NT2/D1 (cell line): ENCODE results near the gene SUV39H2.

Experiments used
- DNase-seq: peaks from one replicate; pipeline ENCODE4 v3.0.0-alpha.2; 2011; ENCODE audit warnings: low read depth, low spot score
- H3K27me3 ChIP-seq: 2 replicates; pipeline ENCODE4 v1.6.0; 2011; ENCODE audit warnings: mild to moderate bottlenecking; ENCODE audit not compliant: insufficient read length, insufficient read depth
- H3K36me3 ChIP-seq: 2 replicates; pipeline ENCODE4 v1.6.1; 2011; ENCODE audit warnings: mild to moderate bottlenecking, low read length, mixed read lengths; ENCODE audit not compliant: insufficient read depth, insufficient read length
- H3K4me1 ChIP-seq: 2 replicates; pipeline ENCODE4 v1.5.1; 2011; ENCODE audit not compliant: insufficient read depth, insufficient read length
- H3K4me3 ChIP-seq: 2 replicates; pipeline ENCODE4 v1.5.1; 2011; ENCODE audit warnings: low read depth; ENCODE audit not compliant: insufficient read length
- H3K9ac ChIP-seq: 2 replicates; pipeline ENCODE4 v1.6.0; 2011; ENCODE audit warnings: low read depth; ENCODE audit not compliant: insufficient read length
- H3K9me3 ChIP-seq: 2 replicates; pipeline ENCODE4 v1.5.1; 2011; ENCODE audit warnings: mild to moderate bottlenecking, low read length; ENCODE audit not compliant: insufficient read depth
- SUZ12 ChIP-seq: IDR thresholded peaks from 2 replicates; pipeline ENCODE4 v1.6.1; 2011; ENCODE audit not compliant: insufficient read length, insufficient read depth; ENCODE audit errors: extremely low read depth
- YY1 ChIP-seq: IDR thresholded peaks from 2 replicates; pipeline ENCODE4 v1.6.1; 2011; ENCODE audit not compliant: insufficient read length, insufficient read depth
- ZNF274 ChIP-seq: IDR thresholded peaks from 2 replicates; pipeline ENCODE4 v1.6.1; 2011; ENCODE audit warnings: mild to moderate bottlenecking, low read depth, low read length

Gene SUV39H2

DNA sequence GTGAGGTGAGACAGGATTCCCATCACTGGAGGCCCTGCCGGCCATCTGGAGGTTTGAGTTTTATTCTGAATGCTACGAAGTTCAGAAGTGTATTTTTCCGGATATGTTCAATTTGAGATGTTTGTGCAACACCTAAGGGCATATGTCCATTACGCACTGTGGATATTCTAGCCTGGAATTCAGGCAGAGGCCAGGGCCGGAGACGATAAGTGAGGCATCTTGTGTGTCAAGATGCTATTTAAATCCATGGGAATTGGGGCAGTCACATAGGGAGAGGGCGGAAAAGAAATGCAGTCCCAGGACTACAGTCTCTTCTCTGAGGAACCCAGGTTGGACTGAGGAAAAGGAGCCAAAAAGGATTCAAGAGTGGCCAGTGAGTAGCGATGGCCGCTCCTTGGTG, 1.9 kb upstream of the SUV39H2 start:
- DNase-seq = no peak
- no peak overlapping the region for H3K4me3 ChIP-seq
- TF ChIP-seq SUZ12 = no peak
- TF ChIP-seq YY1 = no peak
- H3K4me1 ChIP-seq = peaks cover 2% of the 10 kb centered on the region
- no peaks in the 10 kb centered on the region for H3K27me3 ChIP-seq
- H3K9me3 ChIP-seq = no peaks in the 10 kb centered on the region
- peaks cover 8% of the 10 kb centered on the region for H3K36me3 ChIP-seq
- H3K9ac ChIP-seq = no peak overlapping the region

DNA sequence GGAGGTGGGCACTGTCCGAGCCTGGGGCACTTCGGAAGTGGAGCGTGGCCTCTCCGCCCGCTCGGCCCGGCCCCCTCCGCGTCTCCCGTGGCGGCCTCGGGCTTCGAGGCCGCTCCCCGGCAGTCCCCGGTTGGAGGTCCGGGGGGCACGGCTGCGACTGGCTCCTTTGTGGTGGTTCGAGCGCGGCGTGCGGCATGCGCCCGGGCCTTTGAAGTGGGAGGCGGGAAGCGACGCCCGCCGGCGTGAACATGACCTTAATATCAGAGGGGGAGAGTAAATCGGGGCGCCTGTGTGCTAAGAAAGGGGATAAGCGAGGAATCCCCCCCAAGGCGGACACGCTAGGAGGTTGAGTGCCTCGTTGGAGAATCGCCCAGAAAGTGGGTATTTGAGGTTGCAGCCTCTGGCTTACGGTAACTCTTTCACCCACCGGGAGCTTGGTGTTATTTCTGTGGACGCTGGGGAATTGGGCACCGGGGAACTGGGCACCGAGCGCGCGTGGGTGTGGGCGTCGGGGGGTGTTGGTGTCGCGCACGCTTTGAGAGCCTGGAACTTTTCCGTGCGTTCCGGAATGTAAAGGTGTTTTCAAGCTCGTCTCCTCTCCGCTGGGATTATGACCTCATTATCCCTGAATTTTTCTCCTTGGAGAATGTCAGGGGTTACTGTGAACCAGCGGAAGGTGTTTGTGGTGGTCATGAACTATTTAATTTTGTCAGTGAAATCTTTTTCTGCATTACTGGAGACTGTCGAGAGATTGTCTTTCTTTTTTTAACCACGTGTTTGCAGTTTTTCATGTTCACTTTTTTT, 660 bp downstream of the SUV39H2 start:
- Histone ChIP-seq H3K4me1 (peaks cover 2% of the 10 kb centered on the region), H3K9me3 (no peaks in the 10 kb centered on the region), H3K9ac (peak overlapping the region; percentile 95), H3K36me3 (peaks cover 24% of the 10 kb centered on the region), H3K27me3 (no peaks in the 10 kb centered on the region), H3K4me3 (peak overlapping the region; percentile 85)
- DNase-seq = no peak
- TF ChIP-seq SUZ12 (no peak), ZNF274 (no peak), YY1 (no peak)

DNA sequence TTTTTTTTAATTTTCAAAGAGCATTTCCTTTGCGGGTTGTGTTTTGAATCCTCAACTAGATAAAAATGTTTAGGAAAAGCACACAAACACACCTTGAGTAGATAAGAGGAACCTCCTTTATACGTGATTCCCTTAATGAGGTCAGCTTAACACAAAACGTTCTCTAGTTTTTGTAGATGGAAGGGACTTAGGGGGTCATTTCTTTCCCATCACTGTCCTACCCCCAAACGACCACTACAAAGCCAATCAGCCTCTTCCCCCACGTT, 1.2 kb downstream of the SUV39H2 start:
- no peak for TF ChIP-seq YY1
- no peak for TF ChIP-seq ZNF274
- no peak for TF ChIP-seq SUZ12
- no peaks in the 10 kb centered on the region for H3K27me3 ChIP-seq
- H3K4me3 ChIP-seq = peak overlapping the region; percentile 85
- H3K9me3 ChIP-seq = no peaks in the 10 kb centered on the region
- H3K9ac ChIP-seq = peak overlapping the region; percentile 95
- peaks cover 24% of the 10 kb centered on the region for H3K36me3 ChIP-seq
- DNase-seq = no peak
- peaks cover 2% of the 10 kb centered on the region for H3K4me1 ChIP-seq

DNA sequence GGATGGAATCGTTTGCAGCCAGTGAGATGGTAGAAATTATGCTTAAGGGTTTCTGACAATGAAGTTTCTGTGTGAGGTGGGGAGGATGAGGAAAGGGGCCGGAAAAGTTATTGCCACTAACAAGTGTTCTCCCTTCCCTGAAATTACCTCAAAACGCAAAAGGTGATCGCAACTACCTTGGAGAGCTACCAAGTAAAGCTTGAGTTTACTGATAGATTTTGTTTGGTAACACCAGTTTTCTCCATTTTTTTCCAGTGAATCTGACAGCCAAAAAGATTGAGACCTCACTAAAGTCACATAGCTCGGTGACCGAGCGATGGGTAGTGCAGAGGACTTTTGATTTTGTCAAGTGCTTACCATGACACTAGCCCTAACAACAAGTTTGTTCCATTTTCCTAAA, 1.6 kb downstream of the SUV39H2 start:
- DNase-seq = no peak
- TF ChIP-seq YY1 (no peak), ZNF274 (no peak), SUZ12 (no peak)

DNA sequence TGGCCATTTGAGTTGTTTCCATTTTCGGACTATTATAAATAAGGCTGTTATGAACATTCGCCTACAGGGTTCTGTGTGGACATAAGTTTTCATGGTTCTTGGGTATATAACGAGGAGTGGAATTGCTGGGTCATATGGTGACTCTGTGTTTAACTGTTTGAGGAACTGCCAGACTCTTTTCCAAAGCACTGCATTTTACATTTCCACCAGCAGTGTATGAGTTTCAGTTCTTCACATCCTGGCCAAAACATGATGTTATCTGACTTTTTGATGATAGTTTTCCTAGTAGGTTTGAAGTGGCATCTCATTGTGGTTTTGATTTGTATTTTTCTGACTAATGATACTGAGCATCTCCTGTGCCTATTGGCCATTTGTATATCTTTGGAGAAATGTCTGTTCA, 5.4 kb downstream of the SUV39H2 start:
- H3K27me3 ChIP-seq = no peaks in the 10 kb centered on the region
- TF ChIP-seq SUZ12 (no peak), YY1 (no peak), ZNF274 (no peak)
- no peak overlapping the region for H3K9ac ChIP-seq
- H3K4me1 ChIP-seq = no peaks in the 10 kb centered on the region
- H3K4me3 ChIP-seq = no peak overlapping the region
- no peak for DNase-seq
- peaks cover 48% of the 10 kb centered on the region for H3K36me3 ChIP-seq
- no peaks in the 10 kb centered on the region for H3K9me3 ChIP-seq

More for the DNA sequence above, 1.6 kb downstream of the SUV39H2 start:
- Histone ChIP-seq H3K4me3 (peak overlapping the region; percentile 85), H3K4me1 (peaks cover 2% of the 10 kb centered on the region), H3K9ac (peak overlapping the region; percentile 95), H3K9me3 (no peaks in the 10 kb centered on the region), H3K27me3 (no peaks in the 10 kb centered on the region), H3K36me3 (peaks cover 24% of the 10 kb centered on the region)

DNA sequence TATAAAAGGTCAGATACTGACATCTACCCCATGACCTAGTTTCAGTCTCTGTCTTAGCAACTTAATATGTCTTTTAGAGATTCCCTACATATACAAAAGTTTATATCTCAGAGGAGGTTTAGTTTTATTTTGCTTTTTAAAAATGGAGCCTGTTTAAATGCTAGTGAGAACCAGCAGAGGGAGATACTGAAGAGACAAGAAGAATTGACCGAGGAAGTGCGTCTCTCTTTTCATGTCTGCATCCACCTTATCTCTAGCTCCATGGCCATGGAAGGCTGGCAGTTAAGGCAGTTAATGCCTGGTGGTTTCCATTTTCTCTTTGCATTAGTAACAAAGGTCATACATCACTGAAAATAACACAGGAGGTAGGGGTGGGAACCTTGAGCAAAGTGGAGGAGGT, 10.7 kb downstream of the SUV39H2 start:
- no peak overlapping the region for H3K4me3 ChIP-seq
- H3K4me1 ChIP-seq = no peaks in the 10 kb centered on the region
- no peak for DNase-seq
- no peaks in the 10 kb centered on the region for H3K9me3 ChIP-seq
- no peaks in the 10 kb centered on the region for H3K27me3 ChIP-seq
- H3K9ac ChIP-seq = no peak overlapping the region
- TF ChIP-seq ZNF274 (no peak), SUZ12 (no peak), YY1 (no peak)
- H3K36me3 ChIP-seq = peaks cover 36% of the 10 kb centered on the region

DNA sequence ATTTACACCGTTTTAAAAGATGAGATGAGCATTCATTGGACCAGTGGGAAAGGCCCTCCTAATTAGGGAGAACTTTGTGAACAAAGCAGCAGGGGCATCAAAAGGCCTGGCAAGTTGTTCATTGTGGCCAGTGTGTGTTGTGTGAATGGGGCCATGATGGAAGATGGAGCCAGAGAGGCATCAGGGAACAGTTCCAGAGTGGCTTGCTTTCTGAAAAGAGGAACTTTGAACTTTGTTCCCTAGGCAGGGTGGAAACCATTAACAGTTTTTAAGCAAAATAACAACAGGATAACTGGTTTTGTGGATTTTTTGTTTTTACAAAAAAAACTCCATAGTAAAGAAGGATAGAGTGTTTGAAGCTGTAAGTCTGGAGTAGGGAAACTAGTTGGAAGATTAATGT, 12.5 kb downstream of the SUV39H2 start:
- Histone ChIP-seq H3K4me1 (no peaks in the 10 kb centered on the region), H3K4me3 (no peak overlapping the region), H3K9me3 (no peaks in the 10 kb centered on the region), H3K9ac (no peak overlapping the region), H3K36me3 (peaks cover 26% of the 10 kb centered on the region), H3K27me3 (no peaks in the 10 kb centered on the region)
- TF ChIP-seq YY1 = no peak
- no peak for TF ChIP-seq SUZ12
- no peak for TF ChIP-seq ZNF274
- no peak for DNase-seq
